GM15510 (cell line): ENCODE measurements around the gene UTS2B.

Source experiments
- POLR2A ChIP-seq: IDR thresholded peaks from 3 replicates; pipeline ENCODE4 v1.6.1; 2011; ENCODE audit warnings: borderline replicate concordance; ENCODE audit not compliant: insufficient read length; ENCODE audit errors: extremely low read depth

The UTS2B gene

GRCh38 chr3:191280882-191281281 lies 49.4 kb downstream of the UTS2B start:
- TF ChIP-seq POLR2A: no peak

DNA sequence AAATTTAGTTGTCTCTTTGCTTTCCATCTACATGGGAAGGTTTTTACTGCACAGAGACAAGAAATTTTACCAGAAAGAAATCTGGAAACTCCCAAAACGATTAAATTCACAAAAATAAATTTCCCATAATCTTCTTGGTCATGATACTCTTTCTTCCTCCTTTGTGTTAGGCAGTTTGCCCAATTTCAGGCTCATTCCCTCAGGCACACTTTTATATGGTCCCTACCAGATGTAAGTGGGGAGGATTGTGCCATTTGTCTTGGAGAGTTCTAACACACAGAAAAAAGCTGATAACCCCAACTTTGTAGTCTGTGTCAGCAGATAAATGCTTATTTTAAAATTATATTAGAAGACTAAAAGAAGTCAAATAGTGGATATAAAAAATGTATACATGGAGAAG lies 50.2 kb downstream of the UTS2B start:
- TF ChIP-seq POLR2A: no peak

DNA sequence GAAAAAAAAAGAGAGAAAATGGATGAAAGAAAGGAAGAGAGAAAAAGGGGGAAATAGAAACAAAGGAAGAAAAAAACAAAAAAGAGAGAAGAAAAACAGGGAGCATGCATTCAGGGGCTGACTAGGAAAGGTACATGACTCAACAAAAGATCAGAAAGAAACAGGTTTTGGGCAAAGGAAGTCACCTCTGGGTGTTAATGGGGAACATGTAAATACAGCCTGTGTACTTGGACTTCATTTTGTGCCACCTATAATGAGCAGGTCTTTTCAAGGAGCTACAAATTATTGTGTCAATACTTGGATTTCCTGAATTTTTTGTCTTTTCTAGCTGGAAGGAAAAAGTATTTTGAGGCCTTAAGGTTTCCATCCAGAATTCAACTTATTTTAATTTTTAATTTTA lies 54.6 kb downstream of the UTS2B start:
- no peak for TF ChIP-seq POLR2A

- TF ChIP-seq POLR2A: no peak
Measured at GRCh38 chr3:191269289-191270085, 60.8 kb downstream of the UTS2B start.

DNA sequence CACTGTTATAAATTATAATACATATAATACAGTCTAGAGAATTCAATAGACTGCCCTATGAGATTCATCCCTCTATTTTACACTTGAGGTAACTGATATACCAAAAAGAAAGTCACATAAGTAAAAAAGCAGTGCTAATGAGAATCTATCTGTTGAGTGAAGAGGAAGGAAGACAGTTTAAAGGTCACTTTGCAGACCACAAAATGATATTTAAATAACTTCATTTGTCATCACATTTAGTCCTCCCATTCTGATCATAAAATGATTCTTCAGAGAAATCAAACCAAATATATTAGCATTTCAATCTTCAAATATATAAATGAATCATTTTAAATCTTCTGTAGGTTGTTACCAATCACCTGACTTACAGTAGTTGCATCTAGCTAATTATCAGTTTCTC lies 61.6 kb downstream of the UTS2B start:
- TF ChIP-seq POLR2A: no peak

- no peak for TF ChIP-seq POLR2A
Measured at GRCh38 chr3:191263850-191264249, 66.5 kb downstream of the UTS2B start.

DNA sequence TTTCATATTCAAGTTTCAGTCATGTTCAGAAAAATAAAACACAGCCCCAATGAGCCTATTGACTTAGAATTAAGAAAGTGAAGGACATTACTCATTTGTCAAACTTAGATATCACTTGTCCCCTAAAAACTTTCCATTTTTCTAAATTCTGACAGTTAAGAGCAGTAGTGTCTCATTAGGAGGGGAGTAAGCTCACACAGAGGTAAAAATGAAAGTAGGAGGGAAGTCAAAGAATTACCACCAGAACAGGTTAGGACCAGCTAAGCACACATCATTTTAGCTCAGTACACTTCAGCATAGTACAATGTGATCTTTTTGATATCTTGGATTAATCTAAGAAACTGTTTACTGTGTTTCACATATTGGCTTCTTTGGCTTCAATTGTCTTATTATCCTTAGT lies 67.0 kb downstream of the UTS2B start:
- no peak for TF ChIP-seq POLR2A

- no peak for TF ChIP-seq POLR2A
Measured at GRCh38 chr3:191262650-191263049, 67.7 kb downstream of the UTS2B start.

DNA sequence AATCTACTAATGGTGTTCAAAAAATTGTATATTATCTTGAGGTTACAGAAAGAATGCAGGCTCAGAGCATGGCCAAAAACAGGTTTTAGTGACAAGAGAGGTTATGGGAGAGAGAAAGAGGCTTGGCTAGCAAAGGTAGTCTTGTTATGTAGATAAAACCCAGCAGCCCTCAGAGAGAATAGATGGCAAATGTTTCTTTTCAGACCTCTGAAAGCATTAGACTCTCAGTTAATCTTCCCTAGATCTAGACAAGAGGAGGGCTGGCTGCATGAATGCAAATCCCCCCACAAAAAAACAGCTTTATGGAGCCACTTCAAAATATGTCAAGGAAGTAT lies 69.1 kb downstream of the UTS2B start:
- TF ChIP-seq POLR2A: no peak

GRCh38 chr3:191260431-191261303 lies 69.7 kb downstream of the UTS2B start:
- no peak for TF ChIP-seq POLR2A

- TF ChIP-seq POLR2A: no peak
Measured at GRCh38 chr3:191259486-191259885, 70.8 kb downstream of the UTS2B start.

- TF ChIP-seq POLR2A: no peak
Measured at GRCh38 chr3:191257286-191257685, 73.0 kb downstream of the UTS2B start.

- no peak for TF ChIP-seq POLR2A
Measured at GRCh38 chr3:191256405-191256804, 73.9 kb downstream of the UTS2B start.

DNA sequence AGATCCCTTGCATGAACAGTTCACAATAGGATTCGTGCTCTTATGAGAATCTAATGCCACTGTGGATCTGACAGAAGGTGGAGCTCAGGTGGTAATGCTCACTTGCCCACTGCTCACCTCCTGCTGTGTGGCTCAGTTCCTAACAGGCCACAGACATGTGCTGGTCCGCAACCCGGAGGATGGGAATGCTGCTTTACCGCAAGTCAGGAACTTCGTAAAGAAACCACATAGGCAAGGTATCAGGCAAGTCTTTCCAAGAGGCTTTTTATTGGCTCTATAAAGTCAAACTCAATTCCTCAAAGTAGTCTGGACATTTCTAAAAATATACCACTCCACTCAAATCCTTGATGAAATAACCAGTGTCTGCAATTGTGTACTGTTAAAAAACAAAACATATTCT lies 75.2 kb downstream of the UTS2B start:
- TF ChIP-seq POLR2A: no peak

DNA sequence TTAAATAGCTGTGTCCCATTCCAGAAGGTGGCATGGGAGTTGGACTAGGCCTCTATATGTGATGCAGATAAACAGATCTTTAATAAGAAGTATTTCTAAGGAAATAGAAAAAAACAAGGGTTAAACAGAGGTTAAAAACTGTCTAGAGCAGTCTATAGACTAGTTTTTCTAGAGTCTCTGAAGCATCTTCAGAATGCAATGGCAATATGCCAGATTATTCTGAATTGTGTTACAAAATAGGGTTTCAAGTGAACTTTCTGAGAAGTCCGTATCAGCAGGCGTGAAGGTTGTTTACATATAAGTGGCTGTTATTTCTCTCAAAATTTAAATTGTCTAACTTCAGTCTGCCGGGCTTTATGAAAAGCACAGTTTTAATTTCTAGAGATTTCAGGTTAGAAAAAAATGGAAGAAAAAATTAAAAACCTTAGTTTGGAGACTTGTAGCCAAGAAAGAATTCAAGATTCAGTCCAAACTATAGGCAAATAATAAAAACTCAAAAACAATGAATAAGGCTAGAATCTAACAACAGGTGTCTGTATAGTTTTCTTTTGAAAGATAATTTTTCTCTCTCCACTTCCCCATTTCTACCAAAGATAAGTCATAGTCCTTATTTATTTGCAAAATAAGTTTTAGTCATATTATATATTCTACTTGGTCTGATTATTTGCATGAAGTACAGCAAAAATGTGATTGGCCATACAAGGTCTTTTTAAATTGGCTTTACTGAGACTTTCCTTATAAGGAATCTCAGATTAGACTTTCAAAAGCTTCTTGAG lies 76.0 kb downstream of the UTS2B start:
- no peak for TF ChIP-seq POLR2A
